H7 (cell line): ENCODE measurements around the gene TRIM68. TPM values are rescaled to one million over a fixed set of nuclear protein-coding genes. Genes with fewer than 3 reads are reported as not detected.
A peak's percentile ranks its signal among the peaks of the same experiment; 100 is the strongest.

Experiments used
- DNase-seq: peaks from one replicate; pipeline ENCODE4 v3.0.0; 2012
- H3K27me3 ChIP-seq: 2 replicates; pipeline ENCODE4 v1.6.0; 2011; ENCODE audit warnings: mild to moderate bottlenecking, low read length; ENCODE audit not compliant: control insufficient read depth, insufficient read depth
- H3K36me3 ChIP-seq: replicated peaks from 2 replicates; pipeline ENCODE4 v1.5.1; 2011; ENCODE audit warnings: low read length; ENCODE audit not compliant: control insufficient read depth, insufficient read depth
- H3K4me3 ChIP-seq: 2 replicates; pipeline ENCODE4 v1.5.1; 2011; ENCODE audit warnings: low read depth, mild to moderate bottlenecking, control low read depth, low read length, moderate library complexity; ENCODE audit not compliant: insufficient read depth
- total RNA-seq: library from RNA; depleted of rRNA; stranded (reverse); fragments of >200 nt; shearing (Covaris generic); gene quantifications from 2 replicates; pipeline ENCODE4 v1.2.3, GENCODE V29; 2014; rRNA removed

The TRIM68 gene, protein sequence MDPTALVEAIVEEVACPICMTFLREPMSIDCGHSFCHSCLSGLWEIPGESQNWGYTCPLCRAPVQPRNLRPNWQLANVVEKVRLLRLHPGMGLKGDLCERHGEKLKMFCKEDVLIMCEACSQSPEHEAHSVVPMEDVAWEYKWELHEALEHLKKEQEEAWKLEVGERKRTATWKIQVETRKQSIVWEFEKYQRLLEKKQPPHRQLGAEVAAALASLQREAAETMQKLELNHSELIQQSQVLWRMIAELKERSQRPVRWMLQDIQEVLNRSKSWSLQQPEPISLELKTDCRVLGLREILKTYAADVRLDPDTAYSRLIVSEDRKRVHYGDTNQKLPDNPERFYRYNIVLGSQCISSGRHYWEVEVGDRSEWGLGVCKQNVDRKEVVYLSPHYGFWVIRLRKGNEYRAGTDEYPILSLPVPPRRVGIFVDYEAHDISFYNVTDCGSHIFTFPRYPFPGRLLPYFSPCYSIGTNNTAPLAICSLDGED
- 6.3 and 7.3 TPM in 2 replicates for total RNA-seq

DNA sequence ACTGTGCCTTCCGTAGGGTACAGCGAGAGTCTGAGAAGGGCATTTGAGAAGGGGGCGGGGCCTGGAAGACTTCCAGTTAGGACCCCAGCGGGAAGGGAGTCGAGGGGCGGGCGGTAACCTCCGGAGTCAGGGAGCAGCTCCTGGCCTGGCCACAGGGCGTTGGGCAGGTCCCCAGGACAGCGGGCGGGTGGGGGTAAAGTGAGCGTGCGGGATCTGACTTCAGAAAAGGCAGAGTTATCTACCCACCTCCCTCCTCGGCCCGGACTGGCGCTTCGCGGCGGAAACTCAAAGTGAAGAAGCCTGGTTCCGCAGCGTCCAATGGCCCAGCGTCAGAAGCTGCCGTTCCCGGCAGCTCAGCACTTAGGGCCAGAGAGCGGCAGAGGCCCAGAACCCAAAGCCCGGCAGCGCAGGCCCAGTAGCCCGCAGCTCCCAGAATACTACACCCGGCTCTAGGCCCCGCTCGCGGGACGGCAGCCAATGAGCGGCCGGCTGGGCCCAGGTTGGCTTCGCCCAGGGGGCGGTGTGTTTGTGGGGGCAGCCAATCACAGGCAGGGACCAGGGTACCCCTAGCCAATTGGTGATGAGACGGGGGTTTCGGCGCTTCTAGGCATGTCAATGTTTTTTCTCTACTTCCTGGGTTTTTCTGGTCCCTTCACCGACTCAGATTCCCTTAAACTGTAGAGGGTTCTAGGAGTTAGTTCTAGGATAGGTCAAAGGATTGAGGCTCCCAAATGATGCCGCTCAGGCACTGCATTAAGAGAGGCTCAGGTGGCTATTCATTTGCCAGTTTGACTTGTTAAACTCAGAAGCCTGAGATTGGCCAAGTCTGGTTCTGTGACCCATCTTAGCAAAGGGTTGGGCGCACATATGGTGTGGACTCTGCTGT, at the start of gene TRIM68:
Gene TRIM68 (minus strand): TSS at position 451 of the 886 bp plus-strand sequence. CDS start 2,727 bp downstream, outside the sequence.
- peak; percentile 97 for DNase-seq
- no peaks in the 10 kb centered on the region for H3K27me3 ChIP-seq
- no peaks in the 10 kb centered on the region for H3K36me3 ChIP-seq
- H3K4me3 ChIP-seq = peak within 1 kb of the TSS; percentile 71

DNA sequence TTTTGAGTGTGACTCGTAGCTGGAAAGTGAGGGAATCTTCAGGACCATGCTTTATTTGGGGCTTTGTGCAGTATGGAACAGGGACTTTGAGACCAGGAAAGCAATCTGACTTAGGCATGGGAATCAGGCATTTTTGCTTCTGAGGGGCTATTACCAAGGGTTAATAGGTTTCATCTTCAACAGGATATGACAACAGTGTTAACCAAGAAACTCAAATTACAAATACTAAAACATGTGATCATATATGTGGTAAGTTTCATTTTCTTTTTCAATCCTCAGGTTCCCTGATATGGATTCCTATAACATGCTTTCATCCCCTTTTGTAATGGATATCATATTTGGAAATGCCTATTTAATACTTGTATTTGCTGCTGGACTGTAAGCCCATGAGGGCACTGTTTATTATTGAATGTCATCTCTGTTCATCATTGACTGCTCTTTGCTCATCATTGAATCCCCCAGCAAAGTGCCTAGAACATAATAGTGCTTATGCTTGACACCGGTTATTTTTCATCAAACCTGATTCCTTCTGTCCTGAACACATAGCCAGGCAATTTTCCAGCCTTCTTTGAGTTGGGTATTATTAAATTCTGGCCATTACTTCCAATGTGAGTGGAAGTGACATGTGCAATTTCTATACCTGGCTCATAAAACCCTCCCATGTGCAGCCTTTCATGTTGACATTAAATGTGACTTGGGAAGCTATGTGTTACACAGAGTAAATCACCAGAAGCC, 46.8 kb upstream of the TRIM68 start:
- no peaks in the 10 kb centered on the region; the same call in 1 of the 2 replicates for H3K27me3 ChIP-seq
- DNase-seq = no peak
- no peak overlapping the region for H3K4me3 ChIP-seq
- H3K36me3 ChIP-seq = no peaks in the 10 kb centered on the region

DNA sequence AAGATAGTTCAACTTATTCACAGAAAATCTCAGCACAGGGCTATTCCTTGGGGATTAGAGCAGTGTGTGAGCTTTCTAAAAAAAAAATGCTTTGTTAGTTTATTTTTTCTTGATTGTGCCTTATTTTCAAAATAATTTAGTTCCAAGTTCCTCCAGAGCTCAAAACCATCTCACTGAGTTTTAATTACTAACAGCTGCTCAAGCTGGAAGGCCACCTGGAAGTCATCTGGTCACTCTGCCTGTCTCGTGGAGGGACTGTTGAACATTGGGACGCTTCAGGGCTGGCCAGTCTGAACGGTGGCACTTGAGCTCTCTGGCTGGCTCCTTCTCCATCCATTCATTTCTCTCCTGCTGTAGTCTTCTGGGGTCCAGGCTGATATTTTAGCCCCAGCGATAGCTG, 39.7 kb upstream of the TRIM68 start:
- Histone ChIP-seq H3K4me3 (no peak overlapping the region), H3K36me3 (no peaks in the 10 kb centered on the region), H3K27me3 (no peaks in the 10 kb centered on the region; the same call in 1 of the 2 replicates)
- DNase-seq = no peak

DNA sequence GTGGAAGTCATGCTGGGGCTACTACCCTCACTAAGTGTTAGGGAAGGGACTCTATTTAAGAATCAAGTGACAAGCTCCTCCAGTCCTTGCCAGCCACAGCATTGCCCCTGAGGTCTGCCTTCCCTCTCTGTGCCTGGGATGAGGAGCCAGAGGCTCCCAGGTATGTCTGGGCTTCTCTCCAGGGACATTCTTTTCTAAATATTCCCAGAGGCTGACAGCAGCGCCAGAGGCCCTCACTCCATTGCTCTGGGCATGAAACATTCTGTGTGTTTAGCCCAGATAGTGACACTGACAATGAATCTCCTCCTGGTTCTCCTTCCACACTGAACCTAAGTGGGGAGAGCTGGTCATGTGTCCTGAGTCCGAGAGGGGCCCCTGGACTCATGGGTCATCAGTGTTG, 37.9 kb upstream of the TRIM68 start:
- H3K4me3 ChIP-seq = no peak overlapping the region
- no peaks in the 10 kb centered on the region for H3K36me3 ChIP-seq
- DNase-seq = no peak
- no peaks in the 10 kb centered on the region; the same call in 1 of the 2 replicates for H3K27me3 ChIP-seq

DNA sequence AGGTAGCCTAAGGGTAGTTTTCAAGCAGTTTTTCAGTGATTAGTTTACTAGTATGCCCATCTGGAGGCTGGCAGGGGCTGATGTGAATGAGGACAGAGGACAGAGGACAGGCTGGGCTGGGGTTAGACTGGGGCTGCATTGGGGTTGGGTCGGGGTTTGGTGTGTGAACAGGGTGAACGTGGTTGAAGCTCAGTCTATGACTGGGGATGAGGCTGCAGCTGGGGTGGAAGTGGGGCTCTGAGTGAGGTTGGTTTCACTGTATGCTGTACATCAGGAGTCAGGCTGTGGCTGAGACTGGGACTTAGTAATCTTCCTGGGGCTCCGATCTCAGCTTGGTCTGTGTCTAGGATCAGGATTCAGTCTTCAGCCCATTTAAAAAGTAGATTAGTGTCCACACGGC, 36.2 kb upstream of the TRIM68 start:
- DNase-seq = no peak
- Histone ChIP-seq H3K4me3 (no peak overlapping the region), H3K36me3 (no peaks in the 10 kb centered on the region), H3K27me3 (no peaks in the 10 kb centered on the region)

DNA sequence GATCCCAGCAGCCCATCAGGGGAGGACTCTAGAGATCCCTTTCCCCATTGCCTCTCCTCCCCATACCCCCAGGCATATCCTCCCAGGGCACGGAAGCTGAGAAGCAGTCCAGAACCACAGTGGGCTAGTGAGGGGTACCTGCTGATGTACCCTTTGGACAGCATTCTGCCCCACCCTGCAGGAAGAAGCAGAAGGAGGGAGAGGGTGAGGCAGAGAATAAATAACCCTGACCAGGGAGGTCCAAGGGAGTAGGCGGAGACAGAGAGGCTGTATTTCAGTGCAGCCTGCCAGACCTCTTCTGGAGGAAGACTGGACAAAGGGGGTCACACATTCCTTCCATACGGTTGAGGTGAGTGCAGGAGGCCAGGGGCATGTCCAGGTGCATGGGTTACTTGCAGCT, 35.7 kb upstream of the TRIM68 start, which contains the start of gene OR51E1:
Gene OR51E1 (plus strand): TSS at position 301 of the 400 bp plus-strand sequence. CDS start 8,545 bp downstream, outside the sequence.
- no peak for DNase-seq
- Histone ChIP-seq H3K27me3 (no peaks in the 10 kb centered on the region), H3K4me3 (no peak within 1 kb of the TSS), H3K36me3 (no peaks in the 10 kb centered on the region)

DNA sequence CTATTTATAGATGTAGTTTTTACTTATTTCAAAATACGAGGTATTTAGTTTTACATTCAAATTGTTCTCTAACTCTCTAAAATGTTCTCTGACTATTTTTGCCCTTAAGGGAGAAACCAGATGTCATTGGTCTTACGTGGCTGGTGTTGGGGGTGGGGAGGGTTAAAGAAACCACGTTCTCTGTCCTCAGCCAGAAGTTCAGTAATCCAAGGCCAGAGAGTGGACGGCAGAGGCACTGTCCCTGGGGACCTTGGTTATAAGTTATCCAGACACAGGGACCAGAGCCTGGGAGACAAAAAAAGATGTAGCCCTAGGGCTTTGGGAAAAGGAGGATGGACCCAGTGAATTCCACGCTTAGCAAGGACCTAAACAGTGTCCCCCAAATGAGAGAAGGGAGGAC, 35.0 kb upstream of the TRIM68 start:
- Histone ChIP-seq H3K4me3 (no peak overlapping the region), H3K36me3 (no peaks in the 10 kb centered on the region), H3K27me3 (no peaks in the 10 kb centered on the region)
- DNase-seq = no peak

DNA sequence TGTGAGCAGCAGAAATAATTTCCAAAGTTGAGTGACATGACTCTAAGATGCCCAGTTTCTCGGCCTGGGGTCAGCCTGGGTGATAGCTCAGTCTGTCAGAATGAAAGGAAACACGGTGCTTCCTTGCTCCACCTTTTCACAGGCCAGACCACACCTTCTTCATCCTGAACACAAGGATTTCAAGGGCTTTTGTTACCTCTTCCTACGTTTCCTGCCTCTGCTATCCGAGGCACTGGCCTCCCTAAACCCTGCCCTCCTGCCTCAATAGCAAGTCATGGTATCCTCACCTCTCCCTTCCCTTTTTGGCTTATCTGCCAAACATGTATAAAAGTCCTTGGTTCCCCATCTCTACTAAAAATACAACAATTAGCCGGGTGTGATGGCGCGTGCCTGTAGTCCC, 34.0 kb upstream of the TRIM68 start:
- no peak for DNase-seq
- Histone ChIP-seq H3K36me3 (no peaks in the 10 kb centered on the region), H3K27me3 (peaks cover 7% of the 10 kb centered on the region), H3K4me3 (no peak overlapping the region)

DNA sequence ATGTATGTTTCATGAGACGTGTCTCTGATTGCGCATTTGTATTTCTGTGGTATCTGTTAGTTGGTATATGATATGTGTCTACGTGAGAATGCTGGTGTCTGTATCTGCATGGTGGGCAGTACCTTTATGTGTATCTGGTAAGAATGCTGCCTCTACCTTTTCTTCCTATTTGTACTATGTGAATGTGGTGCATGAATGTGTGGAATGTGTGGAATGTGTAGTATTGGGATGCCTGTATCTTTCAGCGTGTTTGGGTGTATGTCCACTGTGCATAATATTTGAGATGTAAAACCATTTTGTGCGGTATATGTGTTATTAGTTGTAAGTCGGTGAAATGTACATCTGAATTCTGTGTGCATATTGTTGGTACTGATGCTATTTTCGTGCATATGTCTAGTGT, 33.5 kb upstream of the TRIM68 start:
- no peaks in the 10 kb centered on the region for H3K36me3 ChIP-seq
- no peak for DNase-seq
- H3K27me3 ChIP-seq = peaks cover 7% of the 10 kb centered on the region
- no peak overlapping the region for H3K4me3 ChIP-seq

DNA sequence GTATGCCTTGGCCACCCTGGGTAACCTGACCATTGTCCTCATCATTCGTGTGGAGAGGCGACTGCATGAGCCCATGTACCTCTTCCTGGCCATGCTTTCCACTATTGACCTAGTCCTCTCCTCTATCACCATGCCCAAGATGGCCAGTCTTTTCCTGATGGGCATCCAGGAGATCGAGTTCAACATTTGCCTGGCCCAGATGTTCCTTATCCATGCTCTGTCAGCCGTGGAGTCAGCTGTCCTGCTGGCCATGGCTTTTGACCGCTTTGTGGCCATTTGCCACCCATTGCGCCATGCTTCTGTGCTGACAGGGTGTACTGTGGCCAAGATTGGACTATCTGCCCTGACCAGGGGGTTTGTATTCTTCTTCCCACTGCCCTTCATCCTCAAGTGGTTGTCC, 31.9 kb upstream of the TRIM68 start:
- Histone ChIP-seq H3K4me3 (no peak overlapping the region), H3K36me3 (no peaks in the 10 kb centered on the region), H3K27me3 (peaks cover 7% of the 10 kb centered on the region)
- no peak for DNase-seq

DNA sequence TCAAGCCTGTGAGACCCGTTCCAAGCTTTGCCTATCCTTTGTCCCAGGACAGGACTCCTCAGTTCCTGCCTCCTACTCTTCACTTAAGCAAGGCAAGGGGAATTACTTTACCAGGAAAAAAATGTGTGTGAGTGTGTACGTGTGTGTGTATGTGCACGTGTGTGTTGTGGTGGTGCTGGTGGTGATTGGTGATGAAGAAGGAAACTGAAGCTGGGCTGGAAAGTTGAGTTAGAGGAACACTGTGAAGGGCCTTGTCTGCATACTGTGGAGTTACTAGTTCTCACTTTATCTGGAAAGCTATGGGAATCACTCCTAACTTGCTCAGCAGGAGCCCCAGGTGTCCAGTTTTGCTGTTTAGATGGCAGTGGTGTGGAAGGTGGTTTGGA, 29.6 kb upstream of the TRIM68 start:
- H3K36me3 ChIP-seq = no peaks in the 10 kb centered on the region
- DNase-seq = no peak
- H3K4me3 ChIP-seq = no peak overlapping the region
- peaks cover 7% of the 10 kb centered on the region for H3K27me3 ChIP-seq

DNA sequence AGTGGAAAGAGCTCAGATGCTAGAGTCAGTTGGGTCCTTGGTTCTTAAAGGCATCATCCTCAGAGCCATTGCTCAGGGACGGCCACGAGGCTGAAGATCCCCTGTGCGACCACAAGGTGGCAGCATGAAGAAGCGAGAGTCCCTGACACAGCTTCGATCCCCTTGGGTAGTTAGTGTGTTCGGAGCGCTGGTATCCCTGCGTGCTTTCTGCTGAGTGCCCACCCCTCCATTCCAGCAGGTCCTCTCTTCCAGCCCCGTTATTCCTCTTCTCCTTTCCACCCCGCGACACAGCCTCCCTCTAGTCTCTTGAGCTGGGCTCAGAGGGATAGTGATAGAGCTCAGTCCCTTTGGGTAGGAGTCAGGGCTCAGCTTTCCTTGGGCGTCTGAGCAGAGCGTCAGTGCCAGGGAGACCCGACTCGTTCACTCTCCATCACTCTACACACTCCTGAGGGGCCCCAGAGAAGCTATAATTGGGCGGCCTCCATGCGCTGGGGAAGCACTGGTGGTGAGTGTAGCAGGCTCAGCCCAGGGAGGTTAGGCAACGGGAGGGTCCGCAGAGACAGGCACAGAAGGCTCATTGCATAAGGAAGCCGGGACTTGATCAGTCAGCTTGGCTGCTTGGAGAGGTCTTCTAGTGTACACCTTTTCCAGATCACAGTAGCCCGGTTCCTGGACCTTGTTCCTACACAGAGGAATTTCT, 29.1 kb upstream of the TRIM68 start, which contains the start of gene OR51D1:
Gene OR51D1 (plus strand): TSS at position 516 of the 700 bp plus-strand sequence. CDS start 2,314 bp downstream, outside the sequence.
- Histone ChIP-seq H3K36me3 (no peaks in the 10 kb centered on the region), H3K27me3 (peaks cover 7% of the 10 kb centered on the region), H3K4me3 (no peak within 1 kb of the TSS)
- DNase-seq = peak; percentile 56

DNA sequence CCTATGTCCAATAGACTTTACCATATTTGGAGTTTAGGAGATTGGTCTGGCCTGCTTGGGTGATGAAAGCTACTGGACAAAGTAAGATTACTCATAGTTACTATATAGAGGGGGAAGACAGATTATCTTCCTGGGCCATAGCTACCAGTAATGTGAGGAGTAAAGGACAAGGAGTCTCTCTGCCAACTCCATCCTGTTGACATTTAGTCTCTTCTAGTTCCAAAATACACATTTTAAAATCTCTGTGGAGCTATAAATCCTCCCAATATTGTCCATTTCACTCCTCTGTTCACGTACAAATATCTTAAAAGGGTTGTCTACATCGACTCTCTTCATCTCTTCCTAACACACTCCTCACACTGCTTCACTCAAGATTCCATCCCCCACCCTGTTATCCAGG, 28.1 kb upstream of the TRIM68 start:
- Histone ChIP-seq H3K36me3 (no peaks in the 10 kb centered on the region), H3K4me3 (no peak overlapping the region), H3K27me3 (peaks cover 7% of the 10 kb centered on the region)
- DNase-seq = no peak
